ENCODE results near the gene RELN. TPM values are rescaled to one million over a fixed set of nuclear protein-coding genes. Genes with fewer than 3 reads are reported as not detected.
"Not testable (repeated sequence)": the region's sequence is repeated elsewhere in the genome, so short reads cannot be mapped to it uniquely, and the experiment has no call there.

RELN gene
- polyA plus RNA-seq, 1 donor = 2.1 TPM

GRCh38 chr7:103940382-103941268 lies 48.8 kb downstream of the RELN start:
- DNase-seq = no peak

- no peak for DNase-seq
These were observed 51.8 kb downstream of the RELN start for GRCh38 chr7:103937680-103938079.

- DNase-seq = no peak
These were observed 52.9 kb downstream of the RELN start for GRCh38 chr7:103936558-103936957.

GRCh38 chr7:103934508-103934907 lies 55.0 kb downstream of the RELN start:
- no peak for DNase-seq

GRCh38 chr7:103932389-103932788 lies 57.1 kb downstream of the RELN start:
- no peak for DNase-seq

GRCh38 chr7:103929901-103930311 lies 59.6 kb downstream of the RELN start:
- DNase-seq = no peak

- no peak for DNase-seq
These were observed 60.9 kb downstream of the RELN start for GRCh38 chr7:103928581-103928980.

GRCh38 chr7:103924184-103924583 lies 65.3 kb downstream of the RELN start:
- DNase-seq = no peak

GRCh38 chr7:103922407-103922806 lies 67.1 kb downstream of the RELN start:
- DNase-seq = no peak

- DNase-seq = no peak
These were observed 67.8 kb downstream of the RELN start for GRCh38 chr7:103921692-103922091.

- no peak for DNase-seq
These were observed 70.1 kb downstream of the RELN start for GRCh38 chr7:103919272-103919868.

GRCh38 chr7:103918631-103919271 lies 70.7 kb downstream of the RELN start:
- peak; percentile 11 for DNase-seq

GRCh38 chr7:103915680-103916357 lies 73.6 kb downstream of the RELN start:
- no peak for DNase-seq

GRCh38 chr7:103914147-103914899 lies 75.1 kb downstream of the RELN start:
- DNase-seq = no peak

- no peak for DNase-seq
These were observed 76.4 kb downstream of the RELN start for GRCh38 chr7:103912891-103913605.

GRCh38 chr7:103911015-103911414 lies 78.4 kb downstream of the RELN start:
- not testable (repeated sequence) for DNase-seq

GRCh38 chr7:103905997-103906396 lies 83.5 kb downstream of the RELN start:
- DNase-seq = no peak

- no peak for DNase-seq
These were observed 86.5 kb downstream of the RELN start for GRCh38 chr7:103902917-103903316.

GRCh38 chr7:103896826-103897225 lies 92.6 kb downstream of the RELN start:
- not testable (repeated sequence) for DNase-seq

- no peak for DNase-seq
These were observed 94.5 kb downstream of the RELN start for GRCh38 chr7:103894656-103895596.
